22Rv1 (cell line): ENCODE measurements around the gene TMEM94.
"Not testable (repeated sequence)": the region's sequence is repeated elsewhere in the genome, so short reads cannot be mapped to it uniquely, and the experiment has no call there.

ENCODE experiments used
- ZFX ChIP-seq: fragments of 450-650 bp; IDR thresholded peaks from 2 replicates; pipeline ENCODE4 v1.6.1; 2017; ENCODE audit warnings: antibody characterized with exemption, borderline replicate concordance
- TF ChIP-seq, protein P1 (sequence below): fragments of 450-650 bp; IDR thresholded peaks from 2 replicates; pipeline ENCODE4 v1.5.1; 2017; ENCODE audit warnings: mild to moderate bottlenecking

DNA sequence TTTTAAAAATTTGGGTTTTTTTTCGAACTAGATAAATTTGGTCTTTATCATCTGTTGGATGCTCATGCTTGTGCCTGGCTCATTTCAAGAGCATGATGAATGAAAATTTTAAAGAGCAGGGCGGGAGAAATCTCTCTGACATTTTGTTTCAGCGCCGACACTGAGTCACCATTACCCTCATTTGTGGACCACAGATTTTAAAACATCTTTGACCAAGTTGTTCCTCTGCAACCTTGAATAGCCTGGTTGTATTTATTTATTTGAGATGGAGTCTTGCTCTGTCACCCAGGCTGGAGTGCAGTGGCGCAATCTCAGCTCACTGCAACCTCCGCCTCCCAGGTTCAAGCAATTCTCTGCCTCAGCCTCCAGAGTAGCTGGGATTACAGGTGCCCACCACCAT lies 22.0 kb upstream of the TMEM94 start:
- TF ChIP-seq, protein P1, sequence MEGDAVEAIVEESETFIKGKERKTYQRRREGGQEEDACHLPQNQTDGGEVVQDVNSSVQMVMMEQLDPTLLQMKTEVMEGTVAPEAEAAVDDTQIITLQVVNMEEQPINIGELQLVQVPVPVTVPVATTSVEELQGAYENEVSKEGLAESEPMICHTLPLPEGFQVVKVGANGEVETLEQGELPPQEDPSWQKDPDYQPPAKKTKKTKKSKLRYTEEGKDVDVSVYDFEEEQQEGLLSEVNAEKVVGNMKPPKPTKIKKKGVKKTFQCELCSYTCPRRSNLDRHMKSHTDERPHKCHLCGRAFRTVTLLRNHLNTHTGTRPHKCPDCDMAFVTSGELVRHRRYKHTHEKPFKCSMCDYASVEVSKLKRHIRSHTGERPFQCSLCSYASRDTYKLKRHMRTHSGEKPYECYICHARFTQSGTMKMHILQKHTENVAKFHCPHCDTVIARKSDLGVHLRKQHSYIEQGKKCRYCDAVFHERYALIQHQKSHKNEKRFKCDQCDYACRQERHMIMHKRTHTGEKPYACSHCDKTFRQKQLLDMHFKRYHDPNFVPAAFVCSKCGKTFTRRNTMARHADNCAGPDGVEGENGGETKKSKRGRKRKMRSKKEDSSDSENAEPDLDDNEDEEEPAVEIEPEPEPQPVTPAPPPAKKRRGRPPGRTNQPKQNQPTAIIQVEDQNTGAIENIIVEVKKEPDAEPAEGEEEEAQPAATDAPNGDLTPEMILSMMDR = not testable (repeated sequence)
- not testable (repeated sequence) for TF ChIP-seq ZFX
